ENCODE data around the gene WDR45B. TPM values are rescaled to one million over a fixed set of nuclear protein-coding genes. Genes with fewer than 3 reads are reported as not detected.

Gene WDR45B
- total RNA-seq, 2 experiments from 2014 or later = 127 to 132 TPM

DNA sequence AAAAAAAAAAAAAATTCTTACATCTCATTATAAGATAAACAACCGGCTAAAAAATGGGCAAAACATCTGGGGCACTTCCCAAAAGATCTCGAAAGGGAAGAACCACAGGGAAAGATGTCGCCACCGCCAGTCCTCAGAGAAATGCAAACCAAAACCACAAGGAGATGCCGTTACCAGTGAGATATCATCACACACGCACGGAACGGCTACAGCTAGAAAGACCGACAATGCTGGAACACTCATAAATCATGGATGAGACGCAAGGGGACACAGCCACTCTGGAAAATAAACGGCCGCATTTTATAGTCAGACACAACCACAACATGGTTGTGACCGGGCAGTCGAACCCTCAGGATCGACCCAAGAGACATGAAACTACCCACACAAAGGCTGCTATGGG is 24.5 kb downstream of the WDR45B start:
- peaks cover 50% of the 10 kb centered on the region for H3K36me3 Mint-ChIP-seq (ENCODE audit: low read depth)

GRCh38 chr17:82619641-82620040 is 28.6 kb downstream of the WDR45B start:
- ATAC-seq (no peak), DNase-seq (no peak)
- H3K27ac Mint-ChIP-seq = no peak overlapping the region
- CTCF ChIA-PET = no interaction called here
- peaks cover 47% of the 10 kb centered on the region for H3K36me3 Mint-ChIP-seq (ENCODE audit: low read depth)
- TF ChIP-seq CTCF (IDR thresholded peaks at IDR 0.05) = no peak
- H3K27me3 Mint-ChIP-seq = no peaks in the 10 kb centered on the region
- intact Hi-C loops (cut with micrococcal nuclease) = no loop called here
- H3K4me3 Mint-ChIP-seq = no peak overlapping the region
- no peaks in the 10 kb centered on the region for H3K4me1 Mint-ChIP-seq (ENCODE audit: low read depth)
- POLR2A ChIA-PET = interaction anchor here (0.8 kb wide), 1 partner anchor 15 kb away, joined by 4 read pairs; no protein-coding TSS in a partner anchor
- no peaks in the 10 kb centered on the region for H3K9me3 Mint-ChIP-seq

More for the DNA sequence above, 24.5 kb downstream of the WDR45B start:
- no peak for TF ChIP-seq CTCF (IDR thresholded peaks at IDR 0.05)
- DNase-seq = no peak
- no peaks in the 10 kb centered on the region for H3K27me3 Mint-ChIP-seq
- H3K4me3 Mint-ChIP-seq = no peak overlapping the region
- POLR2A ChIA-PET = no interaction called here
- H3K27ac Mint-ChIP-seq = no peak overlapping the region
- H3K4me1 Mint-ChIP-seq (ENCODE audit: low read depth) = peaks cover 1% of the 10 kb centered on the region
- intact Hi-C loops (cut with micrococcal nuclease) = no loop called here
- CTCF ChIA-PET = no interaction called here
- no peak for ATAC-seq
- H3K9me3 Mint-ChIP-seq = no peaks in the 10 kb centered on the region

DNA sequence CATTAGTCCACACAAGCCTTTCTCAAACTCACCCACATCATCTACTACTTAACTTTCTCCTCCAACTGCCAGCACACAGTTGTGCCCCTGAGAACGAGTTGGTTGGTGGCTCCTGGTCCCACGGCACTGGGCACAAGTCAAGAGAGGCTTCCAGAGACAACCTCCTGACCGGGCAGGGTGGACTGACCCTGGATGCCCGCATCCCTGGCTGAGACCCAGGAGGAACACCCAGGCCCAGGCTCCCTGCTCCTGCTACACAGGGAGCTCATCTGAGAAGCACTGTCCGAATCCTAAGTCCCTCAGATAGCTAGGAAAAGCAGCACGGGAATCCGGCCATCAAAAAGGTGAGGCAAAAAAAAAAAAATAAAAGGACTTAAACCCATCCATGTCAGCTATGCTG is 29.0 kb downstream of the WDR45B start:
- Mint-ChIP-seq H3K4me3 (no peak overlapping the region), H3K36me3 (ENCODE audit: low read depth) (peaks cover 50% of the 10 kb centered on the region), H3K4me1 (ENCODE audit: low read depth) (no peaks in the 10 kb centered on the region), H3K27ac (no peak overlapping the region), H3K27me3 (no peaks in the 10 kb centered on the region), H3K9me3 (no peaks in the 10 kb centered on the region)
- intact Hi-C loops (cut with micrococcal nuclease) = no loop called here
- ATAC-seq (no peak), DNase-seq (no peak)
- POLR2A ChIA-PET = interaction anchor here (0.8 to 0.9 kb wide), 2 partner anchors 10 to 14 kb away, joined by 3 to 4 read pairs; no protein-coding TSS in a partner anchor
- CTCF ChIA-PET = no interaction called here
- TF ChIP-seq CTCF (IDR thresholded peaks at IDR 0.05) = no peak

DNA sequence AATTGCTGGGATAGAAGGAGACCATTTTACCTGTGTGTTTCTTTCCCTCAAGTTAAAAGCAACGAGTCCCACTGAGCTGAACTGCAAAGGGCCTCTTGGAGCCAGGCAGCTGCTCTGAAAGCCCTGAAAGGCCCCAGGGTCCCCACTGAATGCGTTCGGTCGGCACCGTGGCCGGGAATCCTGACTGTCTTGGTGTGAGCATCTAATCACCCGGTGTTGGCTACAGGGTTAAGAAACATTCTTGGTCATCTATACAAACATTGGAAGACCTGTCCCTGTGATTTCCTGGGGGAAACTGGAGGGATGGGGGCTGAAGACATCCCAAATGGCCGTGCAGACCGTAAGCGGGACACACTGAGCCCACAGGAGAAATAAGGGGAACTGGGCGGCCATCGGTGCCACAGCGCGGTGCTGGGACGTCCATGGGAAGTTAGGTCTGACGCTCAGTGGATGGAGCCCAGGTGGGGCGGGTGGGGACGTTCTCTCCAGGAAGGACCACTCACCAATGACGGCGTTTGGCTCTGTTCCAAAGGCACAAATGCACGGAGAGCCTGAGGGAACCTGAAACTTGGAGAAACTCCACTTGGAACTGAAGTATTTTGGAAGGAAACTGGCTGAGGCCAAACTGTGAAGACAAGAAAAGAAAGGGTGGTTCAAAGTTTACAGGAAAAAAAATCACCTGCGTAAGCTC is 32.1 kb downstream of the WDR45B start:
- ATAC-seq = no peak
- POLR2A ChIA-PET = interaction anchor here (1.2 kb wide), 1 partner anchor 13 kb away, joined by 3 read pairs; no protein-coding TSS in a partner anchor
- intact Hi-C loops (cut with micrococcal nuclease) = no loop called here
- Mint-ChIP-seq H3K4me3 (no peak overlapping the region), H3K4me1 (ENCODE audit: low read depth) (no peaks in the 10 kb centered on the region), H3K9me3 (no peaks in the 10 kb centered on the region), H3K27ac (no peak overlapping the region), H3K36me3 (ENCODE audit: low read depth) (peaks cover 47% of the 10 kb centered on the region), H3K27me3 (no peaks in the 10 kb centered on the region)
- TF ChIP-seq CTCF (IDR thresholded peaks at IDR 0.05) = no peak
- no peak for DNase-seq
- CTCF ChIA-PET = interaction anchor here (1.5 kb wide), 1 partner anchor 13 kb away, joined by 5 read pairs; no protein-coding TSS in a partner anchor
